ENCODE measurements around the gene CFAP73.
"Not testable (repeated sequence)": the region's sequence is repeated elsewhere in the genome, so short reads cannot be mapped to it uniquely, and the experiment has no call there.

CFAP73 gene

DNA sequence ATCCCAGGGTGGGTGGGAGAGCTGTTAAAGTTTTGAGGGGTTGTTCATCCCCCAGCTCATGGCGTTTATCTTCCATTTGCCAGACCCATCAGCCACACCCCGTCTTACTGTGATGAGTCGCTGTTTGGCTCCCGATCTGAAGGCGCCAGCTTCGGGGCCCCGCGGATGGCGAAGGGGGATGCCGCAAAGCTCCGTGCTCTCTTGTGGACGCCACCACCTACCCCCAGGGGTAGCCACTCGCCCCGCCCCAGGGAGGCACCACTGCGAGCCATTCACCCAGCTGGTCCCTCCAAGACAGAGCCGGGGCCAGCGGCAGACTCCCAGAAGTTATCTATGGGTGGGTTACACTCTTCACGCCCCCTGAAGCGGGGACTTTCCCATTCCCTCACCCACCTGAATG lies 41.7 kb downstream of the CFAP73 start:
- DNase-seq (ENCODE audit: low spot score) = no peak

DNA sequence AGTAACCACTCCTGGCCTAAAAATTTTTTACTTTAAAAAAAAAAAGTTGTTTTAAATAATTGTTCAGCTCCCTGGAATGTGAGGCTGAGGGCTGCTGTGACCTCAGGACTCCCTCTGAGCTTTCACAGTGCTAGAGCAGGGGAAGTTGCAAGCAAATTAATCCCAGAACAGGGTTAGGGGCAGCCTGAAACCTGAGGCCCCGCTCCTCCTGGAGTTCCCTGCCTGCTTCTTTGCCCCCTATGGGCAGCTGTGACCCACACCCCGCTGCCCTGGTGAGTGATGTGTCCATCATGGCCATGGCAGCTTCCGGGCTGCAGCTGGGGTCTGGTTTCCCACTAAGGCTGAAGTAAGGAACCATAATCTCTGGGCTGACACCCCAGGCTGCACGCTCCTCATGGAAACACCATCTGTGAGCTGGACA lies 45.5 kb downstream of the CFAP73 start:
- peak; percentile 72 for DNase-seq (ENCODE audit: low spot score)

DNA sequence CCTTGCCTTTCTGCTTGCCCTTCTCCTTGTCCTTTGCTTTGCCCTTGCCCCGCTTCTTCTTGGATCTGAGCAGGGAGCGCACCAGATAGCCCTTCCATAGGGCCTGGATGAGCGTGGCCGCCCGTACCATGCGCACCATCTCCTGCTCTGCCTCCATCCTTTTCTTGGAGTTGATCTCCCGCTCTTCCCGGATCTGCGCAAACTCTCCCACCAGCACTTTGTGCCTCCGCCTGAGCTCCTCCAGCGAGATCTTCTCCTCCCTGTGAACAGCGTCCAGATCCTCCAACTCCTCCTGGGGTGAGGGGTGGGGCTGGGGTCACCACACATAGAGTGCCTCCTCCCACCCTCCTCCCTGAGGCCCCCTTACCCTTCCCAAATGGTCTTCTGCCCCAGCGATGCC lies 46.1 kb downstream of the CFAP73 start:
- no peak for DNase-seq (ENCODE audit: low spot score)

DNA sequence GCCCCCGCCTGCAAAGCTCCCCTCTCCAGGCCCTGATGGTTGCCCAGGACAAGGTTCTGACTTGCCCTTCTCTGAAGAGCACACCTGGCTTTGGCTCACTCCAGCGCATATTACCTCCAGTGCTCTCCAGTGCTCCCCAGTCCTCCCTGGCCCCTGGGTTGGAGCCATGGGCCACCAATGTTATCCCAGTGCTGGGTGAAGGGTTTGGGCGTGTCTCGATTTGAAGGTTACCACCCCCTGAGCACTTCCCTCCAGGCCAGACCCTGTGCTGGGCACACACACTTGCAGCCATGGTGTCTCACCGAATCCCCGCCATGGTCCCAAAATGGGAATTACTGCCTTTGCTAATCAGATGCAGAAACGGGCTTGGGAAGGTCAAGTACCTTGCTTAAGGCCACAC lies 47.1 kb downstream of the CFAP73 start:
- no peak for DNase-seq (ENCODE audit: low spot score)

DNA sequence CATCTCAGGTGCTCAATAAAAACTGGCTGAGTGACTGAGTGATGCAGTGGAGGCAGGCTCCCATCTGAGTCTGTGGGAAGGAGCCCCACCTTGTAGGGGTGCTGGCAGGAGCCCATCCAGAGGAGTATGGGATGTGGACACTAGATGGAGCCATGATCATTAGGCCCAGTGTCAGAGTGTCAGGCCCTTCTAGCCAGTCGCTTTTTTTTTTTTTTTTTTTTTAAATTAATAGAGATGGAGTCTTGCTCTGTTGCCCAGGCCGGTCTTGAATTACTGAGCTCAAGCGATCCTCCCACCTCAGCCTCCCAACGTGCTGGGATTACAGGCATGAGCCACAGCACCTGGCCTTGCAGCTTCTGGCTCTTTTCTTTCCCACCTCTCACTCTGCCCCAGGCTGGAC lies 47.5 kb downstream of the CFAP73 start:
- DNase-seq (ENCODE audit: low spot score) = peak; percentile 92

DNA sequence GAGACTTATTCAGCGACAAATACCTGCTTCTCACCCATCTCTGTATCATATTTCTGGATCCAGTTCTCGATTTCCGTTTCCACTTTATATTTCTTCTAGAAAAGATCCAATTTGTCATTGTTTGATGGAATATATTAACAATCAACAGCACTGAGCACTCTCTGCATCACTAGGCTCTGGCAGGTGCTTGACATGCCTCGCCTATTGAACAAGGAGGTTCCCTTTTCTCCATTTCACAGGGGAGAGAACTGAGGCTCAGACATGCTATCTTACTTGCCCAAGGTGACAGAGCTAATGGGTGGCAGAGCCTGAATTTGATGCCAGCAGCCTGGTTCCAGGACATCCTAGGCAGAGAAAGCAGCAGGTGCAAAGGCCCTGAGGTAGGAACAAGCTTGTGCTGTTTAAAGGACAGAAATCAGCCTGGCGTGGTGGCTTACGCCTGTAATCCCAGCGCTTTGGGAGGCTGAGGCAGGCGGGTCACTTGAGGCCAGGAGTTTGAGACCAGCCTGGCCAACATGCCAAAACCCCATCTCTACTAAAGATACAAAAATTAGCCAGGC lies 48.1 kb downstream of the CFAP73 start:
- DNase-seq (ENCODE audit: low spot score) = no peak

DNA sequence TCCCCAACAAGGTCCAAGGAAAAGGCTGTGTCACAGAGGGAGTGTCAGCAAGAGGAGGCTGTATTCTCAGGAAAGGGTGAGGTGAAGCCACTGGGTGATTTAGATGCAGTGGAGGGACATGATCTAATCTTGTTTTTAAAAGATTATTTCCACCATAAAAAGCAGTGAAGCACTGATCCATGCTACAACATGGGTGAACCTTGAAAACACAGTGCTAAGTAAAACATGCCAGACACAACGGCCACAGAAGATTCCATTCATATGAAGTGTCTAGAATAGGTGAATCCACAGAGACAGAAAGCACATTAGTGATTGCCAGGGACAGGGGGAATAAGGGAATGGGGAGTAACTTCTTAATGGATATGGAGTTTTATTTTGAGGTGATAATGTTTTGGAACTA lies 48.8 kb downstream of the CFAP73 start:
- no peak for DNase-seq (ENCODE audit: low spot score)

DNA sequence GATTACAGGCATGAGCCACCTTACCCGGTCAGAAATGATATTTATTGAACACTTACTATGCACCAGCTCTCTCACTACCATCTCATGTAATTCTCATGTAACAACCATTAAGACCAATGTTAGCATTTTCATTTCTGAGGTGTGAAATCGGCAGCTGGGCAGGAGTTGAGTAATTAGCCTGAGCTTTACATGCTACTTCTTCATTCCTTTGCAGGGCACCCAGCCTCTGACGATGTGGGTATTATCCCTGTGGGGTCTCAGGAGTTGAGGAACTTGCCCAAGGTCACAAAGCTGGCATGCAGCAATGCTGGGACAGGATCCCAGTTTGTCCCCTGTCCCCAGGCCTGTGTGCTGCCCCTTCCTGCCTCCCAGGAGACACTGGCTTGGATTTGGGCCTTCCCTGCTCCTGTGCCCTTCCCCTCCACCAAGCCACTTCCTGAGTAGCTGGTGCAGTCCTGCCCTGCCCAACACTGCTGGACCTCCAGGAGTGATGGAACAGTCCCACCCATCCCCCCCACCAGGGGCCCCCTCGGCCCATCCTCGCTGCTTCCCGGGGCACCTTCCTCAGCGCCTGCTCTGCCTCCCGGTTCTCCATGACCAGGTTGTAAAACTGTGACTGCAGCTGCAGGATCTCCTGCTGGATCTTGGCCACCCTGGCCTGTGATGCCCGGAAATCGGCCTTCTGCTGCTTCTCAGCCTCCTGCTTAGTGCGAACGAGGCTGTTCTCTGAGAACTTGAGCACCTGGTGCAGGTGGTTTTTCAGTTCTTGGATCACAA lies 50.7 kb downstream of the CFAP73 start:
- no peak for DNase-seq (ENCODE audit: low spot score)

DNA sequence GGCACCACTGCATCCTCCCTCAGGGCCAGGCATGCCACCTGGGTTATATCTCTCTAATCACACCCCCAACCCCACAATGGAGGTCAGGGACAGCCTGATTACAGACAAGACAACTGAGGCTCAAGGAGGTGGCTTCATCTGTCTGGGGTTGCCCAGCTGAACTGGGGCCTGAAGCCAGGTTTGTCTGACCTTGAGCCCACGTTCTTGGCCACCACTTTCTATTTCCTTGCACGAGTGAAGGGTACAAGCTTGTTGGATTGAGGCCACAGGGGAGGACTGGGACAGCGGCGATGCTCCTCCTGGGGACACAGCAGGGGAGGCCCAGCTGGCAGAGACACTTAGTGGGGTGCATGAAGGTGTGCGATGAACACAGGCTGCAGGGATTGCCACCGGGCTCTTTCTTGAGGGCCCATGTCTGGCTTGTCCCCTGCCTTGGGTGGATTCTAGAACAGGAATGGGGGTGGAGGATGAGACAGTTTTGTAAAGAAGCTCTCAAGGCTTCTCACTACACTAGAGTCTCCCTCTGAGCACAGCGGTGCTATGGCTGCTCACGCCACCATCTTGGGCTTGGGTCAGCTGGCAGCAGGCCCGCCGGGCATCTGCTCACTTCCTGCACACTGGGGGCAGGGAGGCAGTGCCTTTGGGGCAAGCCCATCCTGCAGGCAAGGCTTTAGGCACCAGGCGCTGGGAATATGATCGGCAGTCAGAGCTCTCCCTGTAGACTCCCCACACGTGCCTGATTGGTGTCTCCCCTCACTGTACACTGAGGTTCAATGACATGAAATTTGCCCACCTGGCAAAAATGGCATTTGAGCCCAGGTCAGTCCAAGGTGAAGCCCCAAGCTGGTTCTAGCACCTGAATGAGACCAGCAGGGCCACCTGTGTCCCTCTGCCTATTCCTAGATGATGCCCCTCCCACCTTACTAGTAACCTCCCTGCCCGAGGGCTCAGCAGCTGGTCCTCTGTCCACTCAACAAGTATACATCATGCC lies 52.0 kb downstream of the CFAP73 start:
- DNase-seq (ENCODE audit: low spot score) = no peak

DNA sequence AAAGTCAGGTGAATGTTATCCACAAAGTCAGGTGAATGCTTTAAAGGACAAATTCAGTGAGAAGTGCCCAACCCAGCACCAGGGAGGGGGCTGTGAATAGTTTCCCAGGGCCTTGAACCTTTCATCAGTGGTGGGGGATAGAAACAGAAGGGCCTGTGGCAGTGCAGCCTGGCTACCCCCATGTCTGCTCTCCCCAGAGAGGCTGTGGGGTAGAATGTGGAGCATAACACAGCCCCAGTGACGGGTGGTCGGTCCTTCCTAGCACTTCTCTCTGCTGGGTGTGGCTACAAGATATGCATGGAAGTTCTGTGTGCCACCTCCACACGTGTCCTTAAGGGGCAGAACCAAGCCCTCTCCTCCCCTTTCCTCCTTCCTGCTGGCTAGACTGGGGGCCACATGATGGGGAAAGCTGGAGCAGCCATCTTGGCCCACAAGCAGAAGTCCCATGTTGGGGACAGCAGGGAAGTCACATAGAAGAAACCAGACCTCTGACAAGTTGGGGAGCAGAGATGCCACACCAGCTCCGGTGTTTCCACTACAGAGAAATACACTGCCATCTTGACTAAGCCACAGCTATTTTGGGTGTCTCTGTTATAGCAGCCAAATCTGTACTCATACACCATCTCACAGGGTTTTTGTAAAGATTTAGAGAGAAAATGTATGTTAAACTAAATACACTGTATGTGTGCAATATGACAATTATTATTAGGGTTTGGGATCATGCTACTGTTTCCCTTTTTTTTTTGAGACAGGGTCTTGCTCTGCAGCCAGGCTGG lies 53.0 kb downstream of the CFAP73 start:
- no peak for DNase-seq (ENCODE audit: low spot score)

DNA sequence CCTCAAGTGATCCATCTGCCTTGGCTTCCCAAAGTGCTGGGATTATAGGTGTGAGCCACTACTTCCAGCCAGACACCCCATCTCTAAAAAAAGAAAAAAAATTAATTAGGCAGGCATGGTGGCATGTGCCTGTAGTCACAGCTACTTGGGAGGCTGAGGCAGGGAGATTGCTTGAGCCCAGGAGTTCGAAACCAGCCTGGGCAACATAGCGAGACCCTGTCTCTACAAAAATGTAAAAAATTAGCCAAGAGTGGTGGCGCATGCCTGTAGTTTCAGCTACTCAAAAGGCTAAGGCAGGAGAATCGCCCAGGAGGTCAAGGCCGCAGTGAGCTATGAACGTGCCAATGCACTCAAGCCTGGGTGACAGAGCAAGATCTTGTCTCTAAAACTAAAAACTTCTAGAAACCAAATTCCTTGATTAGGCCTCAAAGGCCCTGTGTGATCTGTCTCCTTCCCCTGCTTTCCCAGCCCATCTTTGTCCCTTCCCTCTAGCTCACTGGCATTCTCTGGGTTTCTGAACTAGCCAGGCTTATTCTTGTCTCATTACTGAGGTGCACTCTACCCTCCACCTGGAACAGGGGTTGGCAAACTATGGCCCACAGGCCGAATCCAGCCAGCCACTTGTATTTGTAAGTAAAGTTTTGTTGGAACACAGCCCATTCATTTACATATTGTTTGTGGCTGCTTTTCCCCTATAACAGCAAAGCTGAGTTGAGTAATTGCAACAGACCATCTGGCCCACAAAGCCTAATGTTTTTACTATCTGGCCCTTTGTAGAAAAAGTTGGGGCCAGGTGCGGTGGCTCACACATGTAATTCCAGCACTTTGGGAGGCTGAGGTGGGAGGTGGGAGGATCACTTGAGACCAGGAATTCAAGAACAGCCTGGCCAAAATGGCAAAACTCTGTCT lies 54.6 kb downstream of the CFAP73 start:
- DNase-seq (ENCODE audit: low spot score) = no peak

DNA sequence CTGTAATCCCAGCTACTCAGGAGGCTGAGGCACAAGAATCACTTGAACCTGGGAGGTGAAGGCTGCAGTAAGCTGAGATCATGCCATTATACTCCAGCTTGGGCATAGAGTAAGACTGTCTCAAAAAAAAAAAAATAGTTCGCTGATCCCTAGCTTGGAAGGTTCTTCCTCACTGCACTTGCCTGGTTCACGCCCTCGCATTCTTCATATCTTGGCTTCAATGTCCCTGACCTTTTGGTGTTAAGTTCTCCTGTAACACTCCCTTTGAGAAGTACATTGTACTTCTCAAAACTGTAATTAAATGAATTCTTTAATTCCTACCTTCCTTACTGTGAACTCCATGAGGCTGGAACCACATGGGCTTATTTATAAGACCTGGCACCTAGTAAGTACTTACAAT lies 55.3 kb downstream of the CFAP73 start:
- no peak for DNase-seq (ENCODE audit: low spot score)

DNA sequence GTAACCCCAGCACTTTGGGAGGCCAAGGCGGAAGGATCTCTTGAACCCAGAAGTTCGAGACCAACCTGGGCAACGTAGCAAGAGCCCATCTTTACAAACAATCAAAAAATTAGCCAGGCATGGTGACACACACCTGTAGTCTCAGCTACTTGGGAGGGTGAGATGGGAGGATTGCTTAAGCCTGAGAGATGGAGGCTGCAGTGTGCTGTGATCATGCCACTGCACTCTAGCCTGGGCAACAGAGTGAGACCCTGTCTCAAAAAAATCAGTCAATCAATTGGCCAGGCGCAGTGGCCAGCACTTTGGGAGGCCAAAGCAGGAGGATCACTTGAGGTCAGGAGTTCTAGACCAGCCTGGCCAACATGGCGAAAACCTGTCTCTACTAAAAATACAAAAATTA lies 57.3 kb downstream of the CFAP73 start:
- not testable (repeated sequence) for DNase-seq (ENCODE audit: low spot score)

DNA sequence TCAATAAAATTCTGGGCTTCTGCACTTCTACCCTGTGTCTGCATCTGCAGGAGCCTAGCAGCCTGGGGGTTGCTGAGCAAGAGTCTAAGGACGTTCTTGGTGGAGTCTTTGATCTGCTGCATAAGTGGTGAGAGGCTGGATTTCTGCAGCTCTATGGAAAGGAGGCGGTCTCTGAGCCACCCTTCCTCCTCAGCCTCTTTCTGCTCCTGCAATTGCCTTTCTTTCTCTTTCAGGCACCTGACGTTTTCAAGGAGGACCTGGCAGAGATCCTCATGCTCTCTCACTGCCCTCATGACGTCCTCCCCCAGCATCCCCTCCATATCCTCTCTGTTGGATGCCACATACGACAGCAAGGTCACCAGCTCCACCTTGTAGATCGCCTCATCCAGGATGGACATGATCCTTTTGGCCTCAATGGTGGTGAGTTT lies 58.1 kb downstream of the CFAP73 start:
- DNase-seq (ENCODE audit: low spot score) = no peak

DNA sequence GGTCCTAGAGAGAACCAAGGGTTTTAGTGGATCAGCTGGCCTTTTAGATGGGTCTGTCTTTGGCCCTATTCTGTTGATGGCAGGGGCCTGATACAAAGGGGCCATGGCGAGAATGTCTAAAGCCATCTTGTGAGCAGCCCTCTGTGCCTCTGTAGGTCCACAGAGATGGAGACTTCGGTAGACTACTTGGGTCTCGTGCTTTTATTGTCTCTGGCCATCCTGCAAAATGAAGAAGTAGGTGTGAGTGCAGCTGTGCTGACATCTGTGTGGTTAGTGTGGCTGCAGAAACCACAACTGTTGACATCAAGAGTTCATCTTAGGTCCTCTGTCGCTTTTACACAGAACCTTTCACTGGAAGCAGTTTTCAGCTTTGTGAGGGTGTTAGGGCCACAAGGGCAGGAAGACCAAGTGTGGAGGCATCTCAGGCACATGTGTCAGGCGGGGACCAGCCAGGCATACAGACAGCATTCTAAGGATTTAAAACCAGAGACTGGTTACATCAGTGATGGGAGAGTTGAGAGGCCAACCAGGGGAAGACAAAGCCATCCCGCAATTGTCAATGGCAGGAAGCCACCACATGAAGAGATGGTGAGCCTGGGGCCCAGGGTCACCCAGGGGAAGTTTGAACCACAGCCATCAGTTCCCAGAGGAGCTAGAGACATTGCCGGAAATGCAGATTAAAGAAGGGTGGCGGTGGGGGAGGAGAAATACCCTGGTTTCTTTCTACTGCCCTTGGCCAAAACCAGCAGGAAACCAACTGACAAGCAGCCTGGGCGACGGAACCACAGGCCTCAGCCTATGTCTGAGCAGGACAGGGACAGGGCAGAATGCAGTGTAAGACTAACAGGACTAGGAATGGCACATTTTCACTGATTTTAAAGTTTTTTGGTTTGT lies 58.8 kb downstream of the CFAP73 start:
- no peak for DNase-seq (ENCODE audit: low spot score)

Measured in GM03348 (cell line).